Globus pallidus (tissue), 1 donor: ENCODE data around the gene MMP20.

Experiments
- DNase-seq: peaks from one replicate; pipeline ENCODE4 v3.0.0-alpha.2; 2015; ENCODE audit warnings: low spot score

Gene MMP20

GRCh38 chr11:102591160-102591718, 33.9 kb downstream of the MMP20 start:
- DNase-seq, result no peak

GRCh38 chr11:102590276-102591049, 34.7 kb downstream of the MMP20 start:
- DNase-seq, result no peak

- DNase-seq, result no peak
Observed at GRCh38 chr11:102589047-102589459, 36.1 kb downstream of the MMP20 start.

- DNase-seq, result no peak
Observed at GRCh38 chr11:102587722-102588121, 37.4 kb downstream of the MMP20 start.

- no peak for DNase-seq
Observed at GRCh38 chr11:102583141-102583873, 41.8 kb downstream of the MMP20 start.

GRCh38 chr11:102582140-102582539, 43.0 kb downstream of the MMP20 start:
- DNase-seq, result no peak

- no peak for DNase-seq
Observed at GRCh38 chr11:102581066-102581465, 44.1 kb downstream of the MMP20 start.

- no peak for DNase-seq
Observed at GRCh38 chr11:102580185-102580951, 44.8 kb downstream of the MMP20 start.

- no peak for DNase-seq
Observed at GRCh38 chr11:102577723-102578122, 47.4 kb downstream of the MMP20 start.

GRCh38 chr11:102577182-102577581, 48.0 kb downstream of the MMP20 start:
- no peak for DNase-seq

- no peak for DNase-seq
Observed at GRCh38 chr11:102576350-102576749, 48.8 kb downstream of the MMP20 start.

GRCh38 chr11:102575012-102575411, 50.1 kb downstream of the MMP20 start:
- DNase-seq, result no peak

- DNase-seq, result no peak
Observed at GRCh38 chr11:102573851-102574250, 51.3 kb downstream of the MMP20 start.

- DNase-seq, result no peak
Observed at GRCh38 chr11:102572554-102573220, 52.4 kb downstream of the MMP20 start.

- DNase-seq, result no peak
Observed at GRCh38 chr11:102568851-102569250, 56.3 kb downstream of the MMP20 start.

- no peak for DNase-seq
Observed at GRCh38 chr11:102566112-102566511, 59.0 kb downstream of the MMP20 start.

- no peak for DNase-seq
Observed at GRCh38 chr11:102564110-102564509, 61.0 kb downstream of the MMP20 start.

- no peak for DNase-seq
Observed at GRCh38 chr11:102561636-102562035, 63.5 kb downstream of the MMP20 start.

- peak; percentile 33 for DNase-seq
Observed at GRCh38 chr11:102560555-102561011, 64.5 kb downstream of the MMP20 start.

GRCh38 chr11:102559839-102560238, 65.3 kb downstream of the MMP20 start:
- no peak for DNase-seq

- DNase-seq, result no peak
Observed at GRCh38 chr11:102555091-102555490, 70.0 kb downstream of the MMP20 start.

GRCh38 chr11:102553835-102554282, 71.3 kb downstream of the MMP20 start:
- DNase-seq, result no peak
